ENCODE measurements around the gene CCDC178.
"Not testable (repeated sequence)": the region's sequence is repeated elsewhere in the genome, so short reads cannot be mapped to it uniquely, and the experiment has no call there.

Gene CCDC178

GRCh38 chr18:33355756-33356155, 84.8 kb downstream of the CCDC178 start:
- DNase-seq = no peak

DNA sequence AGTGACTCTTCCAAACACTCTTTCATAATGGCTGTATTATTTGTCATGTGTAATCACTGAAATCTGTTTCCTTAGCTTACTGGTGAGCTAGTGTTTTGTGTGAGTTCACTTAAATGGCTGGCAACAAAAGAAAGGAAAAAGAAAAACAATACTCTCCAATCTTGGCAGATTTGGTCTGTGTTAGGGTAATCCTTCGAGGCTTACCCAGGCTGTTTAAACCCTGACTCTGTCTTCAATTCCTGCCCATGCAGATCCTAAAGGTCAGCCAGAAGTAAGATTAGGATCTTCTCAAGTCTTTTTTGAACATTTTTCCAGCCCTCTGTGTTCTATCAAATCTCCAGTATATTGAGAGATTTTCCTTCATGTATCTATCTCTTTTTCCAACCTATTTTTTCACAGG, 85.3 kb downstream of the CCDC178 start:
- no peak for DNase-seq

DNA sequence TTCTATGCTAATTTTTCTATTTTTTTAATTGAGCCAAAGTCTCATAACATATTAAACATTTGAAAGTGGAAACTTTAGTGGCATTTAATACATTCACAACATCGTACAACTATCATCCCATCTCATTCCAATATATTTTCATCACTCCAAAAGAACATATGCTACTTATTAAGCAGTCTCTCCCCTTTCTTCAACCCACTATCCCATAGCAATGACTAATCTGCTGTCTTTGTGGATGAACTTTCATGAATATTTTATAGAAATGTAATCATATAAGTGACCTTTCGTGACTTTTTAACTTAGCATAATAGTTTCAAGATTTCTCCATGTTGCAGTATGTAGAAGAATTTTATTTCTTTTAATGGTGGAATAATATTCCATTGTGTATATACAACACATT, 90.3 kb downstream of the CCDC178 start:
- no peak for DNase-seq

DNA sequence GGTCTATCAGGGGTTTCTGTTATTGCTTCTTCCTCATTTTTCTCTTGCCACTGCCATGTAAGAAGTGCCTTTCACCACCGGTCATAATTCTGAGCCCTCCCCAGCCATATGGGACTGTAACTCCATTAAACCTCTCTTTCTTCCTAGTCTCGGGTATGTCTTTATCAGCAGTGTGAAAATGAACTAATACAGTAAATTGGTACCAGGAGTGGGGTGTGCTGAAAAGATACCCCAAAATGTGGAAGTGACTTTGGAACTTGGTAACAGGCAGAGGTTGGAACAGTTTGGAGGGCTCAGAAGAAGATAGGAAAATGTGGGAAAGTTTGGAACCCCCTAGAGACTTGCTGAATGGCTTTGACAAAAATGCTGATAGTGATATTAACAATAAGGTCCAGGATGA, 100.8 kb downstream of the CCDC178 start:
- not testable (repeated sequence) for DNase-seq

DNA sequence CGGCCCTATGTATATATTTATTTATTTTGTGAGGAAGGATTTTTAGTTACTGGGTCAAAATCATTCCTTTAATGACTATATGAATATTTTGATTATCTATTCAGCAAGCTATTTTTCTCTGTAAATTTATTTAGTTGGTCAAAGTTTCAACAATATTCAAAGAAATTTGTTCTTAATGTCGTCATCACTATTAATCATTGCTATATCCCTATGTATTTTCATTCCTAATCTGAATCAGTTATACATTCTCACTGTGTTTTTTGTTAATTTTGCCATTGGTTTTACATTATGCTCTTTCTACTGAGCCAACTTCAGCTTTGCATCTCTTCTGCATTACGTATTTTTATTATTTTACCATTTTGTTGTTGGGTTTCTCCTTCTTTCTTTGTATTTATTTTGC, 105.7 kb downstream of the CCDC178 start:
- DNase-seq = no peak

DNA sequence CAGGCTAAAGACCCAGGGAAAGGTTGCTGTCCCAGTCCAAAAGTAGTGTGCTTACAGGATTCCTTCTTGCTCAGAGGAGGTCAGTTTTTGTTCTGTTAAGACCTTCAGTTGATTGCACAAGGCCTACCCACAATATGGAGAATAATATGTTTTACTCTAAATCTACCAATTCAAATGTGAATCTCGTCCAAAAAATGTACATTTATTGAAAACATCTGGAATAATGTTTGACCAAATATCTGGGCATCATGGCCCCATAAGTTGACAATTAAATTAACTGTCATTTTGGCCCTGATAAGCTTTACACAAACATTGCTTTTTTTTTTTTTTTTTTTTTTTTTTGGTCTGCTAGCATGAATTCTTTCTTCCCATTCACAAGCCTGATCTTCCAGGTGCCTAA, 109.8 kb downstream of the CCDC178 start:
- DNase-seq = no peak

DNA sequence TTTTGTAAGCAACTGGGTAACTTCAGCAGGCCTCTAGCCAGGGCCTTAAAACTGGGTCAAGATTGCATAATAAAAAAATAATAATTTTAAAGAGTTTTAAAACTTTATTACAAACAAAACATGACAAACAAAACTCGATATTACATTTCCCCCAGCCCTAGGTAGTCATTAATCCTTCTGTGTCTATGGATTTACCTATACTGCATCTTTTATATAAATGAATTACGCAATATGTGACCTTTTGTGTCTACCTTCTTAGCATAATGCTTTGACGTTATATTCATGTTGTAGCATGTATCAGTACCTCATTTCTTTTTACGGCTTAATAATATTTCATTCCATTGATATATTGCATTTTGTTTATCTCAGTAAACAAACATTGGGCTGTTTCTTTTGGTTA, 113.5 kb downstream of the CCDC178 start:
- DNase-seq = no peak

DNA sequence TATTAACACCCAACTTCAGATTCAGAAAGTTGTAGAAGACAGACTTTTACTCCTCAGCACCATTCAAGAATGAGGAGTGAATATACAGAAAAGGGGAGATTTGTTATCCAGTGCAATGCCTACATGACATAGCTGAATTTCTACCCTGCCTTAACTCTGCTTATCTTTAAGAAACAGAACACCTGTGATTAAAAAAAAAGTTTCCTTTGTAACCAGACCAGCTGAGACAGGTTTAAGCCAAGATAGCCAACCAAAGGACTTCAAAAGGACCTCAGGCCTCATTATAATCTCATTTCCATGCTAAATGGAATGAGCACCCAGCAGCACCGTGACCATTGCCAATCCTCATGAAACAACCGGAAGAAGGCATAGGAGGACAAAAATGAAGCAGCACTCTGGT, 122.9 kb downstream of the CCDC178 start:
- DNase-seq = no peak

DNA sequence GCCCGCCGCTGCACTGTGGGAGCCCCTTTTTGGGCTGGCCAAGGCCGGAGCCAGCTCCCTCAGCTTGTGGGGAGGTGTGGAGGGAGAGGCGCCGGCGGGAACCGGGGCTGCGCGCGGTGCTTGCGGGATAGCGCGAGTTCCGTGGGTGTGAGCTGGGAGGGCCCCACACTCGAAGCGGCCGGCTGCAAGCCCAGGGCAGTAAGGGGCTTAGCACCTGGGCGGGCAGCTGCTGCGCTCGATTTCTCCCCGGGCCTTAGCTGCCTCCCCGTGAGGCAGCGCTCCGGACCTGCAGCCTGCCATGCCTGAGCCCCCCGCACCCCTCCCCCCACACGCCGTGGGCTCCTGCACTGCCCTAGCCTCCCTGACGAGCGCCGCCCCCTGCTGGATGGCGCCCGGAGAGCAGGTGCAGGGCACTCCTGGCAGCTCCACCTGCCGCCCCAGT, 124.4 kb downstream of the CCDC178 start:
- DNase-seq = no peak

DNA sequence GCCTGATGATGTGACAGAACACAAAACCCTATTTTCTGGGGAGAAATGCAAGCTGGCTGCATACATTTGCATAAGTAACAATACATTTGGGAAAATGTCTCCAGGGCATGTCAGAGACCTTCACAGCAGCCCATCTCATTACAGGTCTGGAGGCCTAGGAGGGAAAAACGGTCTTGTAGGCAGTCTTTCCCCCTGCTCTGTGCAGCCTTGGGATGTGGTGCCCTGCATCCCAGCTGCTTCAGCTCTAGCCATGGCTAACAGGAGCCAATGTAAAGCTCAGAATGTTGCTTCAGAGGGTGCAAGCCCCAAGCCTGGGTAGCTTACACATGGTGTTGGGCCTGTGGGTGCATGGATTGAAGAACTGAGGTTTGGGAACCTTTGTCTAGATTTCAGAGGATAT, 133.0 kb downstream of the CCDC178 start:
- DNase-seq = no peak

GRCh38 chr18:33304277-33304676, 136.2 kb downstream of the CCDC178 start:
- no peak for DNase-seq

DNA sequence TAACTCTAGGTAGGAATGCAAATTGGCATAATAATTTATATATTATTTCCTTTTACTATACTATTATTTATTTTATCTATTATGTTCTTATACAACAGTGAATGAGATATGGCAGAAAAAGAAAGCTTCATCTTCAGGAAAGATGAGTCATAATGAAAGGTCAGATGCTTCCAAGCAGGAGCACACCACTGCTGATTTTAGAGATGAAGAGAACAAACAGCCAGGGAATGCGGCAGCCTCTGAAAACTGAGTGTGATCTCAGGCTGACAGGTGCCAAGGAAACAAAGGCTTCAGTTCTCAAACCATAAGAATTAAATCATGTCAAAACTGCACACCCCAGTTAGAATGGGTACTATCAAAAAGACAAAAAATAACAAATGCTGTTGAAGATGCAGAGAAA, 149.0 kb downstream of the CCDC178 start:
- no peak for DNase-seq

DNA sequence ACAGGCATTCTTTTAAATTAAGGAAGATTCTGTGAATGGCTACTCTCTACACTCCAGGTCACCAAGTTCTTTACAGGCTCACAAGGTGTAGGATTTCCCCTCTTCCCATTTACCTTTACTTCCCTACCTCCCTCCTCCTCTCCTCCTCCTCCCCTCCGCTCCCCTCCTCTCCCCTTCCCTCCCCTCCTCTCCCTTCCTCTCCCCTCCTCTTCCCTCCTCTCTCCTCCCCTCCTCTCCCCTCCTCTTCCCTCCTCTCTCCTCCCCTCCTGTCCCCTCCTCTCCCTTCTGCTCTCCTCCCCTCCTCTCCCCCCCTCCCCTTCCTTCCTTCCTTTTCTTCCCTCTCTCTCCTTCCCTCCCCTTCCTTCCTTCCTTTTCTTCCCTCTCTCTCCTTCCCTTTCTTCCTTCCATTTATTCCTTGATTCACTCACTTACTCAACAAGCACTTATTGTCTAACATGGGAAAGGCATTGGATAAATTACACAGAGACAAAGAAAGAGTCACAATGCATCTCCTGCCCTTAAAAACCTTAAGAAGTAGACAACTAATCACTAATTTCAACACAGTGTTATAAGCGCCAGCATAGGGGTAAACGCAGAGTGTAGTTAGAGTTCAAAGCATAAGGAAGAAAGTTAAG, 152.3 kb downstream of the CCDC178 start:
- no peak for DNase-seq

DNA sequence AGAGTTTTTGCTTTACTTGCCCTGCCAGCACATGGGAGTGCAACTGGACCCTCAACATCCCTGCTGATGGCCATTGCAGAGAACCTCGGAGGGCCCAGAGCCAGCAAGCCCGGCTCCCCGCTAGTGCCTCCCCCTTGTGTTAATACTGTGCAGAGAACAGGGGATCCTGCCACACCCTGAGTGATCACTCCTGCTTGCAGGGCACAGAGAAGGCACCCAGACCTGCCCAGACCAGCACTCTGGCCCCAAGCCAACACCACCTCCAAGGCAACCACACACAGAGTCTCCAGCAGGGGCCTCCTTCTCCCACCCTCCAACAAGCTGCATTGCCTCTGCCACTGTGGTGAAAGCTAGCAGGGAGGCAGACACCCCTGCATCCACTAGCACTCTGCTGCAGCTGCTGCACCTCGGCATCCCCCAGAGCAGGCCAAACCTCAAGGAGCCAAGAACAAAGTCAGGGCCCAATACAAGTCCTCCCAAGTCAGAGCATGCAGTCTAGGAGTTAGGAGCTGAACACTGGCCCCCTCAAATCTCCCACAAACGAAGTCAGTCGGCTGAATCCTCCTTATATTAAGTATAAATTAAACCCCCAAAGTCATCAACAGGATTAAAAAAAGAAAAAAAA, 157.7 kb downstream of the CCDC178 start:
- DNase-seq = no peak

- no peak for DNase-seq
Observed at GRCh38 chr18:33282142-33282541, 158.4 kb downstream of the CCDC178 start.

- no peak for DNase-seq
Observed at GRCh38 chr18:33277431-33277830, 163.1 kb downstream of the CCDC178 start.

DNA sequence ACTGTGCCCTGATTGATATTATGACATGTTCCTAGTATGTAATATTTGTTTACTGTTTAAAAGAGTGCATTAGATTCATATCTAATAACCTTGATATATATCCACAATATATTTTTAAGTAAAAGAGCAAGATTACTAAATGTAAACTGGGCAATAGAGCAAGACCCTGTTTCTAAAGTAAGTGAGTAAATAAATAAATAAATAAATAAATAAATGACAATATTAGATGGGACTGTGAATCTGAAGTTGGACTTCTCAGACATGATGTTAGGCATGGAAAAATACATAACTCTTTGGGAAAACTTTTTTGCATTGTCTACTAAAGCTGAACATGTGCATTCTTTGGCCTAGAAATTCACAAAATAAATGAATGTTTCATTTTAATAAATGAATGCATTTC, 164.7 kb downstream of the CCDC178 start:
- no peak for DNase-seq

DNA sequence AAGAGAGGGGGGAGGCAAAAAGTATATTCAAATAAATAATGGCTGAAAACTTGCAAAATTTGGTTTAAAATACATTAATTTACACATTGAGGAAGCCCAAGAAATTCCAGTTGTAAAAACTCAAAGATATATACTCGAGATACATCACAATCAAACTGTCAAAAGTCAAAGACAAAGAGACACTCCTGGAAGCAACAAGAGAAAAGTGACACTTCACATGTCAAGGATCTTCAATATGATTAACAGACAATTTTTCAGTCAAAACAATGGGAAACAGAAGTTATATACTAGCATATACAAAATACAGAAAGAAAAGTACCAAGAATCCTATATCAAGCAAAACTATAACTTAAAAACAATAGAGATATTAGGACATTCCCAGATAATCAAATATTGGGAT, 170.2 kb downstream of the CCDC178 start:
- DNase-seq = no peak

- DNase-seq = no peak
Observed at GRCh38 chr18:33269223-33269622, 171.3 kb downstream of the CCDC178 start.

DNA sequence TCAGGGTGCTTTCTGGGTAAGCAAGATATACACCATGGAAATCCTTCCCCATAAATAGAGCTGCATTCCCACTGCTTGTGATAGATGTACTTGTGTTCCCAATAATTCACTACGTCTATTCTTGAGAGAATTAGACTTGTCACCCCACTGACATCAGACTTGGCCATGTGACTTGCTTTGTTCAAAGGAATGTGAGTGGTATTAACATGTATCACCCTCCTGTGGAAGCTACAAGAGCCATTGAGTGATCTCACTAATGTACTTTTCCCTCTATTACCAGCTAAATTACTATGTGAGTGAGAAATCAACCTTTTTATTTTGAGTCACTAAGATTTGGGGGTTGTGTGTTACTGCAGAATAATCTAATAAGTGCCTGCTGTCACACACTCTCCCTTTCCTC, 176.0 kb downstream of the CCDC178 start:
- DNase-seq = no peak

- DNase-seq = no peak
Observed at GRCh38 chr18:33239298-33239697, 201.2 kb downstream of the CCDC178 start.

DNA sequence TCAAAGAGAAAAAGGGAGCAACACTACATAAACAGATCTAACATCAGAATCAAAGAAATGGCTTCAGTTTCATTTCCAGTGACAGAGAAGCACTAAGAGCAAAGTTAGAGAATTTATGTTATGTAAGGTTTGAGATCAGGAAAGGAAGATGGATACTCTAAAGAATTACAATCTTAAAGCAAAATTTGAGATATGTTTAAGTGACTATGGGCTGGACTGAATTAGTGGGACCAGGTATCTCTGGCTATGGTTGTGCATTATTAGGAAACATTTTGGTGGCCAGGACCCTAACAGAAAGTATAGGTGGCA, 208.2 kb downstream of the CCDC178 start:
- no peak for DNase-seq

DNA sequence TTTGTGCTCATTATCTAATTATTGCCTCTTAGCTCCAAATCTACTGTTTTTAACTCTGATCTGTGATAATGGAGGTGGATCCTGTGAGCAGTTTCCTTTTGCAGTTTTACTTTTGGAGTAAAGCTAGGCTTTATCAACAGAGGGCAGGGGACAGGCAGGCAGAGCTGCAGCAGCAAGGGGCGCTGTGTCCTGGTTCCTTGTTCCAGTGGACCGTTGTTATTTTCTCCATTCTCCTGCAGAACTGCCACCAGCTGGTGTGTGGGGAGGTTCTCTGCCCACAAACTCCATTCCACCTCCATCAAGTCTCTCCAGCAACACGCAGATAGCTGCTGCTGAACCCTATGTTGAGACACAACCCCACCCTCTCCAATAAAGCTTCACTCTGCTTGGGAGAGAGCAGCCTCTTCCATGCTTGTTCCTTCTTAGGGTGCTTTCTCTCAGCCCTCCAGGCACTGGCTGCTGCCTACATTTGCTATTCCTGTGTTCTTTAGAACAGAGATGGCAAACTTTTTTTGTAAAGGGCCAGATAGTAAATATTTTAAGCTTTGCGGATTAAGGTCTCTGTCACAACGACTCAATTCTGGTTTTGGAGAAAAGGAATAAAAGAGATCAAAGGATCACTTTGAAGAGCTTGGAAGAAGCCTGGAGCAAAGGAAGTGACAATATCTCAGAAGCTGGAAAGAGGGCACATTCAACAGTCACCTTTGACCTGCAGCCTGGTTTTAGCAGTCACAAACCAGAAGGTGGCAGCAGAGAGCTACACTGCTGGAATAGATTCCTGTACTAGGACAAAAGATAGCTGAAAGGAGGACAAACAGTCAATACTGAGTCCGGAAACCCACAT, 208.8 kb downstream of the CCDC178 start:
- DNase-seq = peak; percentile 87

- DNase-seq = no peak
Observed at GRCh38 chr18:33212363-33212762, 228.2 kb downstream of the CCDC178 start.

All from RPMI8226 (cell line).